ENCODE data around the gene NOB1.
A peak's percentile ranks its signal among the peaks of the same experiment; 100 is the strongest.
"Not testable (repeated sequence)": the region's sequence is repeated elsewhere in the genome, so short reads cannot be mapped to it uniquely, and the experiment has no call there.

NOB1 gene

DNA sequence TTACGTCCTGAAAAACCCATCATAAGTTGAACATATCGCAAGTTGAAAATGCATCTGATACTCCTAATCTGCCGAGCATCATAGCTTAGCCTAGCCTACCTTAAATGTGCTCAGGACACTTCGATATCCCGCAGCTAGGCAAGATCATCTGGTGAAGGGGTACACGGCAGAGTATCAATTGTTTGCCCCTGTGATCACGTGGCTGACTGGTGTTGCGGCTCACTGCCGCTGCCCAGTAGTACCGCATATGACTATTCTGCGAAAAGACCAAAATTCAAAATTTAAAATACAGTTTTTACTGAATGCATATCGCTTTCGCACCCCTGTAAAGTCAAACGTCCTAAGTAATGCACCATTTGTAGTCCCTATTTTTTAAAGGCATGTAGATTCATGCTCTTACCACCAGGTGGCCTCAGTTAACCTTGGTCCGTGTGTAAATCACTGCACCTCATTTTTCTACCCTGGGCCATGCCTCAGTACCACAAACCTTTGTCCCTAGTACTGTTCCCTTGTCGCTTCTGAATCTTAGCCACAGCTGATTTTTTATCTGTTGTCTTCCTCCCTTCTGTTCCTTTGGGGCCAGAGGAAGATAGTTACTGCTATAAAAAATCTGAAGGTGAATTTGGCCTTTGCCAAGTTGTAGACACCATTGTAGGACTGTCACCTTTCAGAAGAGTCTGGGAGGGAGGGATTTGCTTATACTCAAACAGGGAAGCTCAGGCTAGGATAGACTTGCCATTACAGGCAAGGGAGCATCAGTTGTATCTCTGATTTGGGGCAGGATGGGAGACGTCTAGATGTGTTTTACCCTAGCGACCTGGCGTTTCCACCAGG, 41.8 kb upstream of the NOB1 start:
- Histone ChIP-seq H4K8ac (ENCODE audit: low read depth, low read length) (no peak overlapping the region), H3K4me1 (ENCODE audit: control insufficient read depth in 1 of 2, insufficient read depth in 2 of 2, low read length in 2 of 2) (no peaks in the 10 kb centered on the region), H4K12ac (ENCODE audit: low read depth, low read length) (no peak overlapping the region), H3K9me3 (ENCODE audit: insufficient read depth, low read depth, low read length) (no peaks in the 10 kb centered on the region), H4K91ac (ENCODE audit: low read depth, low read length) (no peak overlapping the region), H2AK5ac (ENCODE audit: low read length) (no peak overlapping the region), H3K23ac (ENCODE audit: low read length) (no peak overlapping the region), H3K27ac (ENCODE audit: low read depth, low read length) (no peak overlapping the region), H3K4me2 (ENCODE audit: low read length) (no peak overlapping the region), H3K9ac (ENCODE audit: low read length) (no peak overlapping the region), H2BK12ac (ENCODE audit: low read length) (no peak overlapping the region), H2BK5ac (ENCODE audit: low read depth, low read length, poor library complexity) (no peak overlapping the region), H3K27me3 (ENCODE audit: insufficient read depth, low read length) (no peaks in the 10 kb centered on the region), H3K4me3 (ENCODE audit: low read depth, low read length) (no peak overlapping the region), H3K14ac (ENCODE audit: low read length) (no peak overlapping the region), H3K36me3 (ENCODE audit: control insufficient read depth in 1 of 2, insufficient read depth in 2 of 2, low read length in 2 of 2) (peaks cover 6 to 9% of the 10 kb centered on the region in 2 experiments), H3K18ac (ENCODE audit: low read length) (no peak overlapping the region), H3K79me1 (ENCODE audit: low read length) (no peaks in the 10 kb centered on the region), H2BK120ac (ENCODE audit: insufficient read depth, low read length, poor library complexity) (no peak overlapping the region), H3K79me2 (ENCODE audit: control insufficient read depth, insufficient read depth, low read length, poor library complexity) (no peaks in the 10 kb centered on the region), H3K4ac (ENCODE audit: low read depth, low read length) (no peak overlapping the region), H2AFZ (ENCODE audit: insufficient read depth, low read length, poor library complexity) (no peak overlapping the region)
- peak; percentile 7 to 85 for DNase-seq
- no CpG with 5 or more reads among the region's 19 CpGs for WGBS (ENCODE audit: extremely low coverage, insufficient coverage, insufficient read length)

DNA sequence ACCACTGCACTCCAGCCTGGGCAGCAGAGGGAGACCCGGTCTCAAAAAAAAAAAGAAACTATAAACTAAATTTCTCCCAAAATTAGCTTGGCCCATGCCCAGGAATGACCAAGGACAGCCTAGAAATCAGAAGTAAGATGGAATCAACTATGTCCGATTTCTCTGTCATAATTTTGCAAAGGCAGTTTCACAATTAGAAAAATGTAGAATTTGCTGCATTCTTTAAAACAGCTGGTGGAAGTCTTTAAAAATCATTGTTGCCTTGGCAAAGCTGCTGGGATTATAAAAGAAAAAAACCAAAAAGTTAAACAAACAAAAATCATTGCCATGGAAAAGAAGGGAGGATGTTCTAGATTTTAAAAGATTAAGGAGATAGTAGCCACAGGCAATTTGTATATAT, 39.8 kb upstream of the NOB1 start:
- no peak overlapping the region for H2AK5ac ChIP-seq (ENCODE audit: low read length)
- no peak overlapping the region for H3K18ac ChIP-seq (ENCODE audit: low read length)
- WGBS (ENCODE audit: extremely low coverage, insufficient coverage, insufficient read length) = no CpG with 5 or more reads among the region's 2 CpGs
- no peak overlapping the region for H4K8ac ChIP-seq (ENCODE audit: low read depth, low read length)
- no peak overlapping the region for H2AFZ ChIP-seq (ENCODE audit: insufficient read depth, low read length, poor library complexity)
- no peak overlapping the region for H4K12ac ChIP-seq (ENCODE audit: low read depth, low read length)
- no peak overlapping the region for H2BK12ac ChIP-seq (ENCODE audit: low read length)
- H3K9me3 ChIP-seq (ENCODE audit: insufficient read depth, low read depth, low read length) = no peaks in the 10 kb centered on the region
- no peak overlapping the region for H3K9ac ChIP-seq (ENCODE audit: low read length)
- no peak overlapping the region for H2BK120ac ChIP-seq (ENCODE audit: insufficient read depth, low read length, poor library complexity)
- no peak overlapping the region for H2BK5ac ChIP-seq (ENCODE audit: low read depth, low read length, poor library complexity)
- H3K27me3 ChIP-seq (ENCODE audit: insufficient read depth, low read length) = no peaks in the 10 kb centered on the region
- H3K27ac ChIP-seq (ENCODE audit: low read depth, low read length) = no peak overlapping the region
- DNase-seq = peak in 1 of 2 donors; percentile 60
- H3K4me3 ChIP-seq (ENCODE audit: low read depth, low read length) = no peak overlapping the region
- H3K14ac ChIP-seq (ENCODE audit: low read length) = no peak overlapping the region
- no peak overlapping the region for H3K4ac ChIP-seq (ENCODE audit: low read depth, low read length)
- no peak overlapping the region for H3K4me2 ChIP-seq (ENCODE audit: low read length)
- no peaks in the 10 kb centered on the region for H3K79me1 ChIP-seq (ENCODE audit: low read length)
- peaks cover 3 to 5% of the 10 kb centered on the region in 2 experiments for H3K36me3 ChIP-seq (ENCODE audit: control insufficient read depth in 1 of 2, insufficient read depth in 2 of 2, low read length in 2 of 2)
- no peaks in the 10 kb centered on the region for H3K79me2 ChIP-seq (ENCODE audit: control insufficient read depth, insufficient read depth, low read length, poor library complexity)
- H3K23ac ChIP-seq (ENCODE audit: low read length) = no peak overlapping the region
- no peaks in the 10 kb centered on the region for H3K4me1 ChIP-seq (ENCODE audit: control insufficient read depth in 1 of 2, insufficient read depth in 2 of 2, low read length in 2 of 2)
- no peak overlapping the region for H4K91ac ChIP-seq (ENCODE audit: low read depth, low read length)

DNA sequence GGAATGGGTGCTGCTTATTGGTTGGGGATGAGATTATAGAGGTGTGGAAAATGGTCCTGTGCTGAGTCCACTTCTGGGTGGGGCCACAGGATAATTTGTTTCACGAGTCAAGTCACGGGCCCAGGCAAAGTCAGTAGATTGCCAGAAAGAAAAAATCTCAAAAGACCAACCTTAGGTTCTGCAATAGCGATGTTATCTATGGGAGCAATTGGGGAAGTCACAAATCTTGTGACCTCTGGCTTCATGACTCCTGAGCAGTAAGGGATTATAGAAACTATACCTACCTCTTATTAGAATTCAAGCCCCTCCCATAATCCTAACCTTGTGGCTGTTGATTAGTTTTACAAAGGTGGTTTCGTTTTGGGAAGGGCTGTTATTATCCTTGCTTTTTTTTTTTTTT, 38.8 kb upstream of the NOB1 start:
- no peak overlapping the region for H4K91ac ChIP-seq (ENCODE audit: low read depth, low read length)
- H4K12ac ChIP-seq (ENCODE audit: low read depth, low read length) = no peak overlapping the region
- H3K9ac ChIP-seq (ENCODE audit: low read length) = no peak overlapping the region
- H2BK5ac ChIP-seq (ENCODE audit: low read depth, low read length, poor library complexity) = no peak overlapping the region
- no peak overlapping the region for H2AK5ac ChIP-seq (ENCODE audit: low read length)
- no peaks in the 10 kb centered on the region for H3K36me3 ChIP-seq (ENCODE audit: control insufficient read depth in 1 of 2, insufficient read depth in 2 of 2, low read length in 2 of 2)
- no peaks in the 10 kb centered on the region for H3K9me3 ChIP-seq (ENCODE audit: insufficient read depth, low read depth, low read length)
- no peak overlapping the region for H3K27ac ChIP-seq (ENCODE audit: low read depth, low read length)
- no peak overlapping the region for H2BK120ac ChIP-seq (ENCODE audit: insufficient read depth, low read length, poor library complexity)
- no peaks in the 10 kb centered on the region for H3K27me3 ChIP-seq (ENCODE audit: insufficient read depth, low read length)
- no peak overlapping the region for H3K4me3 ChIP-seq (ENCODE audit: low read depth, low read length)
- H3K79me2 ChIP-seq (ENCODE audit: control insufficient read depth, insufficient read depth, low read length, poor library complexity) = no peaks in the 10 kb centered on the region
- H2BK12ac ChIP-seq (ENCODE audit: low read length) = no peak overlapping the region
- H2AFZ ChIP-seq (ENCODE audit: insufficient read depth, low read length, poor library complexity) = no peak overlapping the region
- no peak overlapping the region for H3K4me2 ChIP-seq (ENCODE audit: low read length)
- H4K8ac ChIP-seq (ENCODE audit: low read depth, low read length) = no peak overlapping the region
- no peak overlapping the region for H3K4ac ChIP-seq (ENCODE audit: low read depth, low read length)
- WGBS (ENCODE audit: extremely low coverage, insufficient coverage, insufficient read length) = no CpG with 5 or more reads among the region's 4 CpGs
- no peak overlapping the region for H3K14ac ChIP-seq (ENCODE audit: low read length)
- no peaks in the 10 kb centered on the region for H3K4me1 ChIP-seq (ENCODE audit: control insufficient read depth in 1 of 2, insufficient read depth in 2 of 2, low read length in 2 of 2)
- H3K18ac ChIP-seq (ENCODE audit: low read length) = no peak overlapping the region
- no peaks in the 10 kb centered on the region for H3K79me1 ChIP-seq (ENCODE audit: low read length)
- DNase-seq = peak in 1 of 2 donors; percentile 53
- H3K23ac ChIP-seq (ENCODE audit: low read length) = no peak overlapping the region

DNA sequence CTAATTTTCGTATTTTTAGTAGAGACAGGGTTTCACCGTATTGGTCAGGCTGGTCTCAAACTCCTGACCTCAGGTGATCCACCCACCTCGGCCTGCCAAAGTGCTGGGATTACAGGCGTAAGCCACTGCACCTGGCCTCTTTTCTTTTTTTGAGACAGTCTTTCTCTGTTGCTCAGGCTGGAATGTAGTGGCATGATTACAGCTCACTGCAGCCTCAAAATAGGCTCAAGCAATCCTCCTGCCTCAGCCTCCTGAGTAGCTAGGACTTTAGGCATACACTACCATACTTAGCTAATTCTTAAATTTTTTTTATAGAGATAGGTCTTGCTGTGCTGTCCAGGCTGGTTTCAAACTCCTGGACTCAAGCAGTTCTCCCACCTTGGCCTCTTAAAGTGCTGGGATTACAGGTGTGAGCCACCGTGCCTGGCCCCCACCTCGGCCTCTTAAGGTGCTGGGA, 36.7 kb upstream of the NOB1 start:
- not testable (repeated sequence) for H3K23ac ChIP-seq (ENCODE audit: low read length); H3K9me3 ChIP-seq (ENCODE audit: insufficient read depth, low read depth, low read length); H2BK12ac ChIP-seq (ENCODE audit: low read length); H3K4me3 ChIP-seq (ENCODE audit: low read depth, low read length); H3K79me2 ChIP-seq (ENCODE audit: control insufficient read depth, insufficient read depth, low read length, poor library complexity); H4K8ac ChIP-seq (ENCODE audit: low read depth, low read length); H3K4me1 ChIP-seq (ENCODE audit: control insufficient read depth in 1 of 2, insufficient read depth in 2 of 2, low read length in 2 of 2); H3K18ac ChIP-seq (ENCODE audit: low read length); H3K9ac ChIP-seq (ENCODE audit: low read length); H3K4me2 ChIP-seq (ENCODE audit: low read length); H3K27me3 ChIP-seq (ENCODE audit: insufficient read depth, low read length); H3K27ac ChIP-seq (ENCODE audit: low read depth, low read length); H3K4ac ChIP-seq (ENCODE audit: low read depth, low read length); H3K36me3 ChIP-seq (ENCODE audit: control insufficient read depth in 1 of 2, insufficient read depth in 2 of 2, low read length in 2 of 2); H3K14ac ChIP-seq (ENCODE audit: low read length); H4K12ac ChIP-seq (ENCODE audit: low read depth, low read length); H2AK5ac ChIP-seq (ENCODE audit: low read length); H4K91ac ChIP-seq (ENCODE audit: low read depth, low read length); H2AFZ ChIP-seq (ENCODE audit: insufficient read depth, low read length, poor library complexity); H3K79me1 ChIP-seq (ENCODE audit: low read length); H2BK120ac ChIP-seq (ENCODE audit: insufficient read depth, low read length, poor library complexity); H2BK5ac ChIP-seq (ENCODE audit: low read depth, low read length, poor library complexity); DNase-seq
- WGBS (ENCODE audit: extremely low coverage, insufficient coverage, insufficient read length) = no CpG with 5 or more reads among the region's 6 CpGs

All from trophoblast cell (in vitro differentiated cells and primary cell).